HG02981 (cell line): ENCODE results near the gene COPS7B.

Source experiments
- ATAC-seq: cut with Tn5 transposase; IDR thresholded peaks from one replicate; pipeline ENCODE4 v1.9.1; 2021; ENCODE audit warnings: mild to moderate bottlenecking, moderate library complexity; ENCODE audit not compliant: unreplicated experiment

The COPS7B gene

DNA sequence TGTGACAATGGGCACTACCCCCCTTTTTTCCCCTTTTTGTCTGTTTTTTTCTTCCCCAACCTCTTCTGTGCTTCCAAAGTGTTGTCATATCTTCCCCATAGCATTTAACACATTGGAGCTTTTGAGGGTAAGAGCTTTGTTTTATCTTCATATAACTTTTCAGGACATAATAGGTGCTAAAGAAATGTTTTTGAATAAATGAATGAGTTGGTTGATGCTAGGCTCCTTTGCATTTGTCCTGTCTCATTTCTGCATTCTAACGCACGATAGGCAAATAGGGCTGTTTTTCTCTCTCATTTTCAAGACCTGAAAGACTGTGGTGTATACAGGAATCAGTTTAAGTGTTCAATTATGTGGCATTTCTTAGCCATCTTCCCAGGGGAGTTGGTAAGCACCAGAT lies 832 bp upstream of the COPS7B start:
- no peak for ATAC-seq

- ATAC-seq = no peak
Observed at GRCh38 chr2:231785822-231786176, 446 bp upstream of the COPS7B start.

DNA sequence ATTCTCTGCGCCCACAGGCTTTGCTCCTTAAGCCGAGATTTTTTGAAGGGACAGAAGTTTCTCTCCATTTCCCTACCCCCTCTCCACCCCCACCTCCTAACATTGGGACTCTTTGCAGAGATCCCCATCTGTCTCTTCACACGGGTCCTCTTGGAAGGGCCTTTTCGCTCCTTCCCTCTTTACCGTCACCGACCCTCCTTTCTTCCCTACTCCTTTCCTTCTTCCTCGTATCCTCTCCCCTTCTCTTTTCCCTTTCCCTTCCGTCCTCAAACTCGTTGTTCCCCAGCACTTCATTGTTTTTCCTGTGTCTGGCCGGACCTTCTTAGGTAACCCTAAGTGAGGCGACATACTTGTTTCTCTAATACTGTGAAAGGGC lies 660 bp downstream of the COPS7B start:
- ATAC-seq = no peak

DNA sequence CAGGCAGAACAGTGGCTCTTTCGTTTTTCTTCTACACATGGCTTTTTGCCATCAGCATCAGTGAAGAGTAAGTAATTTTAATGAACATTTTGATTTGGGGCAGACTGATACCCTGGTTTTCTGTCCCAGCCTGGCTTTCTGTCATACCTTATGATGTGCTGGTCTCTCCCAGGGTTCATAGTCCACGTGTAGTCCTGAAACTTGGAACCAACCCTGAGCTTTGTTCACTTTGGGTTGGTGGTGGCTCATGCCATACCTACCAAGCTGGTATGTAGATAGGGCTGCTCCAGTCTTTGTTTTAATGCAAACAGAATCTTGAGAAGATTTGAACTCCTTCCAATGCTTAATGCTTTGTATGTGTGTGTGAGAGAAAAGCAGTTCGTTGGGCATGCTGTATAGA lies 4.9 kb downstream of the COPS7B start:
- no peak for ATAC-seq

DNA sequence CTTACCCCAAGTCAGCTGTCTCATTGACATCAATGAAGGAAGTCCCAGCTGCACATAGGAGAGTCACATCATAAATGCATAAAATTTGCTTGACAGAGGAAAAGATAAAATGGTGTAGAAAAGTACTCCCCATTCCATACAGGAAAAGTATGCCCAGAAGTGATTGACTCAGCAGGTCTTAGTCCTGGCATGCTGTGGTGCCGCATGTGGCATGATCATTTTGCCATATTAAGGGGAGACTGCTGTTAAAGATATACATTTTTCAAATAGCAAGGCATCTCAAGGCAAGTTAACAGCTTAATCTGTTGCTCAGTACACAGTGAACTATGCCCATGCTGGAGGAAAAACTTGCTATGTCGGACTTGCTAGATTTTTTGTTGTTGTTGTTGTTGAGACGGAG lies 8.1 kb downstream of the COPS7B start:
- no peak for ATAC-seq

DNA sequence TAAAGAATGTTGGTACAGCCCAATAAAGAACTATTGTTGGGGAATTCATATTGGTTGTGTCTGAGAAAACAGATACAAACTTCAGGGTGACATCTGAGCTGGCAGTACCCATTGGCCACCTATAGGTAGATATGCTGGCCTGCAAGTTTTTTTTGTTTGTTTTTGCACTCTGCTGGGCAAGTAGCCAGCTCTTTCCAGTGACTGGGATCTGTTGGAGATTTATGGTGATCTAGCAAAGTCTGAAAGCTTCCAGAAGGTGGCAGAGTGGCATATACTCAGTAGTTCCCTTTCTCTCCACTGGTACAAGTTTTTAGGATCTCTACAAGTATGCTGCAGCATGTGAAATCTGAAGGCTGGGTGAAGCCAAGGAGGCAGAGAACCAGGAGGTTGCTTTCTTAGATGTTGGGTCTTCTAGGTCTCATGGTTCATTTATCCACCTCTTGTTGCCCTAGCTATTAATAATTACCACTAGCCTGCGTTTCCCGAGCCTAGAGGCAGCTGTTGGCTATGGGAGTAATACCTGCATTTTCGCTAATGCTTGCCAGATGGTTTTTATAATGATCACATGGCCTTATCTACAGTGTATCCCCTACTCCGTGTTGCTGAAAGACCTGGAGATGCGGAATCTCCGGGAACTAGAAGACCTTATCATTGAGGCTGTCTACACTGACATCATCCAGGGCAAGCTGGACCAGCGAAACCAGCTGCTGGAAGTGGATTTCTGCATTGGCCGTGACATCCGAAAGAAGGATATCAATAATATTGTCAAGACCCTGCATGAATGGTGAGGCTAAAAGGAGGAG lies 9.5 kb downstream of the COPS7B start:
- no peak for ATAC-seq

- no peak for ATAC-seq
Observed at GRCh38 chr2:231800493-231801091, 14.3 kb downstream of the COPS7B start.

DNA sequence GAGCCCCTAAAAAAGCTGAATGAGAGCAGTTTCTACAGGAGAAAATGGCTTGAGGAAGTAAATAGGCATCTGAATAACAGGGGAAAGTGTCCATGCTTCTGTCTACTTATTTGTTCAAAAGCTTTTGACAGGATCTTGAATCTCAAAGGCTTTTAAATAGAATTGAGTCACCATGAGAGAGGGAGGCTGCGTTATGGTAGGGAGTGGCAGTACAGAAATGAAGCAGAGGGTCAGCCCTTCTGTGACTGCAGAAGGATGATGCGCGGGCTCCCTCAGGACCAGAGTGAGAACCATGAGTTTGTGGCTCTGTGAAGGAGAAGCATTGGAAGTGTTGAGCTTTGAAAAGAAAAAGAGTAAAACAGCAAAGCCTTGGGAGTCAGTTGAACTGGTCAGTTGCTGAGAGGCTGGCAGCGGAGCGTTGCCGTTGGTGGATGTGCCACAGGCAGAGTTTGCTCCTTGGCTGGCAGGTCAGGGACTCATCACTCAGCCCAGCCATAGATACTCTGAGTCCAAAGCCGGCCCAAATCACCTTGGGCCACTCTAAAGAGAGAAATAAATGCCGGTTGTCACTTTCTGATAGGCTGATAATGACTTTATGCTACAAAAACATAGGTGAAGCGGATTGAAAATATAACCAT lies 17.4 kb downstream of the COPS7B start:
- no peak for ATAC-seq

DNA sequence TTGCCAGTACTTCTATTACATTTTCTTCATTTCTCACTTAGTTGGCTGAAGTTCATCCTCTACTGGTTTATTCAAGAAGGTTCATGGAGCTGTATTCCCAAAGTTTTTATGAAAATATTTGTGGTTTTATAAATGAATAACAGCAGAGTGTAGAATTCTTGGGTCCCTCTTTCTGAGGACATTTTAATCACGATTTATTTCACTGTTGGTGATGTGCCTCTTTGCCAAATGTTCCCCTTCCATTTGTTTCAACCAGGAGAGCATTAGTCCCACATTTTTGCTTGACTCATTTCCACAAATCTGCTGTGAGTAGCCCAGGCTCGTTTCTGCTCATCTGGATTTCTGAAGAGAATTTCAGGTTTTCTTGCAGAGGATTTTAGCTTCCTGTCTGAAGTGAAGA lies 20.8 kb downstream of the COPS7B start:
- no peak for ATAC-seq

DNA sequence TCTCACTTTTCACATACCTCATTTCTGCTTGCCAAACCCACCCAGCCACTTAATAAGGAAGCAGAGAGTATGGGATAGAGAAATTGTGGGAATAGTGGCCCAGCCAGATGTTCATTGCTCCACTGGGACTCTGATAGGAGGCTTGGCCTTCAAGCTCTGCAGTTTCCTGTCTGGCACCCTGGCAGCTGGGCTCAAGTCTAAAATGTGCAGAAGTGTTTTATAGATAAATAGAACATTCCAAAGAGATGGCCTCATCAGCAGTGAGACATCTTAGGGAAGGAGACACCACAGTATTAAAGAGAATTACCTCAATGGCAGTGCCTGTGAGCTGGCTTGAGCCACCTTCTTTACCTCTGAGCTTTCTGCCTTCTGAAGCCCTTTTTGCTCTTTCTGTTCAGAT lies 24.7 kb downstream of the COPS7B start:
- no peak for ATAC-seq

DNA sequence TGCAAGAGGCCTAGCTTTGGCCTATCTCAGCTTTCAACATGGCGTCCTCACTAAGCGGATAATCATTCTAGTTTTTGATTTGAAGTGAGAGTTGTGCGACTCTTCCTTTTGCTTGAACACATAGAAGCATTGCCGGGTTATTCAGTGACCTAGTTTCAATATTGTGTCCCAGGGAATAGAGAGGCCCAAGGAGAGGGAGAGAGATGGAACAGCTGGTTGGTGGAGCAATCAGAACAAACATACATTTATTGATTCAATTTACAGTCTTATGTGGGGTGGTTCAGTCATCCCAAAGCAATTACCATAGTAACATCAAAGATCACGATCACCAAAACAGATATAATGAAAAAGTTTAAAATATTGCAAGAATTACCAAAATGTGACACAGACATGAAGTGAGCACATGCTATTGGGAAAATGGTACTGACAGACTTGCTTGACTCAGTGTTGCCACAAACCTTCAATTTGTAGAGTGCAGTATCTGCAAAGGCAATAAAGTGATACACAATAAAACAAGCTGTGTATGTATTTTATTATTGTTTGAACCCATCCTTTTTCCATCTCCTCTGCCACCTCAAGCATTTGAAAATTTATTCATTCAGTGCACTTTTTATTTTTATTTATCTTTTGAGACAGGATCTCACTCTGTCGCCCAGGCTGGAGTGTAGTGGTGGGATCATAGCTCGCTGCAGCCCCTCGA lies 30.2 kb downstream of the COPS7B start:
- no peak for ATAC-seq

DNA sequence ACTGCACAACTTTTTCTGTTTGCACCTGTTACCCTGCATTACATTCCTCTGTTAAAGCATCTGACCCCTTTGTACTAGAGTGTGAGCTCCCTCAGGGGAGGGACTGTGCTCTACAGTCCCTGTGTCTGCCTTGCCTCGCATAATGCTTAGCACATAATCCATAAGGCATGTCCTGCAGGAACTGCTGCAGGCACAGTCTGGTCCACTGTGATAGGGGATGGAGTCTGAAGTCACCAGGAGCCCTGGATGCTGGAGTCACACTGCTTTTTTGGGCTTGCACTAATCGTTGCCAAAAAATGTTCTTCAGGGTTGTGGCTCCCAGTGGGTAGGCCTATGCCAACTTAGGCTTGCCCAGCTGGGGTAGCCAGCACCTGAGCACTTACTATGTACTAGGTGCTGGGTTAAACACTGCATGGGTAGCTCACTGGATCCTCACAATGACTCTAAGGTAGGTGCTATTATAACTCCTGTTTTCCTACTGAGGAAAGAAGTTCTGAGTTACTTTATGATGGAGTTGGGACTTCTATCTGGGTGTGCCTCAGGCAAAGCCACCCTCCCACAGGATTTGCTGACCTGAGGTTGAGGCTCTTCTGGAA lies 33.3 kb downstream of the COPS7B start:
- ATAC-seq = no peak

GRCh38 chr2:231820786-231821303 lies 34.6 kb downstream of the COPS7B start:
- no peak for ATAC-seq

- no peak for ATAC-seq
Observed at GRCh38 chr2:231821908-231822307, 35.7 kb downstream of the COPS7B start.

GRCh38 chr2:231853105-231853504 lies 66.9 kb downstream of the COPS7B start:
- no peak for ATAC-seq

GRCh38 chr2:231854616-231855125 lies 68.4 kb downstream of the COPS7B start:
- ATAC-seq = no peak

- no peak for ATAC-seq
Observed at GRCh38 chr2:231856959-231857358, 70.7 kb downstream of the COPS7B start.
